Liver (tissue), 3 donors: ENCODE measurements around the gene TTLL3.

Experiments used
- EGR1 ChIP-seq, 2 donors: IDR thresholded peaks; 2 replicates each; pipeline ENCODE4 v1.6.1; 2016 to 2018; ENCODE audit warnings: antibody characterized with exemption in 2 of 2, low read depth in 2 of 2
- FOXA1 ChIP-seq: IDR thresholded peaks from 2 replicates; pipeline ENCODE4 v1.6.1; 2016; ENCODE audit warnings: antibody characterized with exemption
- HNF4A ChIP-seq, 2 donors: conservative IDR thresholded peaks; 2 replicates each; pipeline ENCODE4 v1.6.1; 2016; ENCODE audit warnings: antibody characterized with exemption in 2 of 2, mild to moderate bottlenecking in 2 of 2
- HNF4G ChIP-seq: IDR thresholded peaks from 2 replicates; pipeline ENCODE4 v1.6.1; 2016; ENCODE audit warnings: antibody characterized with exemption
- JUND ChIP-seq, 2 donors: IDR thresholded peaks; 2 replicates each; pipeline ENCODE4 v1.6.1; 2016; ENCODE audit warnings: antibody characterized with exemption in 2 of 2
- TAF1 ChIP-seq: conservative IDR thresholded peaks from 2 replicates; pipeline ENCODE4 v1.6.1; 2016; ENCODE audit warnings: antibody characterized with exemption, mild to moderate bottlenecking
- YY1 ChIP-seq: IDR thresholded peaks from 2 replicates; pipeline ENCODE4 v1.6.1; 2016; ENCODE audit warnings: antibody characterized with exemption, mild to moderate bottlenecking
- TF ChIP-seq, protein P1 (sequence below): fragments of 150-350 bp; IDR thresholded peaks from 2 replicates; pipeline ENCODE4 v1.5.1; 2017; ENCODE audit warnings: improper control_type of control experiment, low read depth, low read length; ENCODE audit not compliant: missing input control
- TF ChIP-seq, protein P2 (sequence below): IDR thresholded peaks from 2 replicates; pipeline ENCODE4 v1.6.1; 2016; ENCODE audit warnings: antibody characterized with exemption
- TF ChIP-seq, protein P3 (sequence below): IDR thresholded peaks from 2 replicates; pipeline ENCODE4 v1.6.1; 2016; ENCODE audit warnings: antibody characterized with exemption, mild to moderate bottlenecking
- TF ChIP-seq, protein P4 (sequence below): IDR thresholded peaks from 2 replicates; pipeline ENCODE4 v1.6.1; 2016; ENCODE audit warnings: antibody characterized with exemption
- donor health status: healthy.
- donor health status: healthy.

DNA sequence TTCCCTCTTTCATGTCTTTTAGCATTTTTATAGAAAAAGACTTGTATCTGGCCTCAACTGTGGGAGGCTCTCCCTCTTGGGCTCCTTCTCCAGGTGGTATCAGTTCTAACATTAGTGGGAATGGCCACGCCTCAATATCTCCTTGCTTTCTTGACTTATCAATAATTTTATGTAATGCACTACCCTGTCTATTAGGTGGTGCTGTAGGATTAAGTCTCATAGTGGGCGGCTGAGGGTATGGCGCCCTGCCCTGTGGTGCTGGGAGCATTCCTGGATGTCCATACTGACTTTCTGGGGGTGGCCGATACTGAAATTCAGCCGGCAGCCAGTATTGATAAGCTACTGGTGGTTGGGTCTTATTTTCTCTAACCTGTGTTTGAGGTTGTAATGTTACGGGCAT is 42.5 kb downstream of the TTLL3 start:
- TF ChIP-seq, protein P1, sequence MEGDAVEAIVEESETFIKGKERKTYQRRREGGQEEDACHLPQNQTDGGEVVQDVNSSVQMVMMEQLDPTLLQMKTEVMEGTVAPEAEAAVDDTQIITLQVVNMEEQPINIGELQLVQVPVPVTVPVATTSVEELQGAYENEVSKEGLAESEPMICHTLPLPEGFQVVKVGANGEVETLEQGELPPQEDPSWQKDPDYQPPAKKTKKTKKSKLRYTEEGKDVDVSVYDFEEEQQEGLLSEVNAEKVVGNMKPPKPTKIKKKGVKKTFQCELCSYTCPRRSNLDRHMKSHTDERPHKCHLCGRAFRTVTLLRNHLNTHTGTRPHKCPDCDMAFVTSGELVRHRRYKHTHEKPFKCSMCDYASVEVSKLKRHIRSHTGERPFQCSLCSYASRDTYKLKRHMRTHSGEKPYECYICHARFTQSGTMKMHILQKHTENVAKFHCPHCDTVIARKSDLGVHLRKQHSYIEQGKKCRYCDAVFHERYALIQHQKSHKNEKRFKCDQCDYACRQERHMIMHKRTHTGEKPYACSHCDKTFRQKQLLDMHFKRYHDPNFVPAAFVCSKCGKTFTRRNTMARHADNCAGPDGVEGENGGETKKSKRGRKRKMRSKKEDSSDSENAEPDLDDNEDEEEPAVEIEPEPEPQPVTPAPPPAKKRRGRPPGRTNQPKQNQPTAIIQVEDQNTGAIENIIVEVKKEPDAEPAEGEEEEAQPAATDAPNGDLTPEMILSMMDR: no peak
- TF ChIP-seq JUND (IDR thresholded peaks at IDR 0.05): no peak
- TF ChIP-seq, protein P2, sequence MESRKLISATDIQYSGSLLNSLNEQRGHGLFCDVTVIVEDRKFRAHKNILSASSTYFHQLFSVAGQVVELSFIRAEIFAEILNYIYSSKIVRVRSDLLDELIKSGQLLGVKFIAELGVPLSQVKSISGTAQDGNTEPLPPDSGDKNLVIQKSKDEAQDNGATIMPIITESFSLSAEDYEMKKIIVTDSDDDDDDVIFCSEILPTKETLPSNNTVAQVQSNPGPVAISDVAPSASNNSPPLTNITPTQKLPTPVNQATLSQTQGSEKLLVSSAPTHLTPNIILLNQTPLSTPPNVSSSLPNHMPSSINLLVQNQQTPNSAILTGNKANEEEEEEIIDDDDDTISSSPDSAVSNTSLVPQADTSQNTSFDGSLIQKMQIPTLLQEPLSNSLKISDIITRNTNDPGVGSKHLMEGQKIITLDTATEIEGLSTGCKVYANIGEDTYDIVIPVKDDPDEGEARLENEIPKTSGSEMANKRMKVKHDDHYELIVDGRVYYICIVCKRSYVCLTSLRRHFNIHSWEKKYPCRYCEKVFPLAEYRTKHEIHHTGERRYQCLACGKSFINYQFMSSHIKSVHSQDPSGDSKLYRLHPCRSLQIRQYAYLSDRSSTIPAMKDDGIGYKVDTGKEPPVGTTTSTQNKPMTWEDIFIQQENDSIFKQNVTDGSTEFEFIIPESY: no peak
- no peak for TF ChIP-seq YY1
- no peak for TF ChIP-seq FOXA1
- no peak for TF ChIP-seq TAF1
- no peak for TF ChIP-seq HNF4G
- TF ChIP-seq, protein P3, sequence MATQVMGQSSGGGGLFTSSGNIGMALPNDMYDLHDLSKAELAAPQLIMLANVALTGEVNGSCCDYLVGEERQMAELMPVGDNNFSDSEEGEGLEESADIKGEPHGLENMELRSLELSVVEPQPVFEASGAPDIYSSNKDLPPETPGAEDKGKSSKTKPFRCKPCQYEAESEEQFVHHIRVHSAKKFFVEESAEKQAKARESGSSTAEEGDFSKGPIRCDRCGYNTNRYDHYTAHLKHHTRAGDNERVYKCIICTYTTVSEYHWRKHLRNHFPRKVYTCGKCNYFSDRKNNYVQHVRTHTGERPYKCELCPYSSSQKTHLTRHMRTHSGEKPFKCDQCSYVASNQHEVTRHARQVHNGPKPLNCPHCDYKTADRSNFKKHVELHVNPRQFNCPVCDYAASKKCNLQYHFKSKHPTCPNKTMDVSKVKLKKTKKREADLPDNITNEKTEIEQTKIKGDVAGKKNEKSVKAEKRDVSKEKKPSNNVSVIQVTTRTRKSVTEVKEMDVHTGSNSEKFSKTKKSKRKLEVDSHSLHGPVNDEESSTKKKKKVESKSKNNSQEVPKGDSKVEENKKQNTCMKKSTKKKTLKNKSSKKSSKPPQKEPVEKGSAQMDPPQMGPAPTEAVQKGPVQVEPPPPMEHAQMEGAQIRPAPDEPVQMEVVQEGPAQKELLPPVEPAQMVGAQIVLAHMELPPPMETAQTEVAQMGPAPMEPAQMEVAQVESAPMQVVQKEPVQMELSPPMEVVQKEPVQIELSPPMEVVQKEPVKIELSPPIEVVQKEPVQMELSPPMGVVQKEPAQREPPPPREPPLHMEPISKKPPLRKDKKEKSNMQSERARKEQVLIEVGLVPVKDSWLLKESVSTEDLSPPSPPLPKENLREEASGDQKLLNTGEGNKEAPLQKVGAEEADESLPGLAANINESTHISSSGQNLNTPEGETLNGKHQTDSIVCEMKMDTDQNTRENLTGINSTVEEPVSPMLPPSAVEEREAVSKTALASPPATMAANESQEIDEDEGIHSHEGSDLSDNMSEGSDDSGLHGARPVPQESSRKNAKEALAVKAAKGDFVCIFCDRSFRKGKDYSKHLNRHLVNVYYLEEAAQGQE: no peak
- no peak for TF ChIP-seq HNF4A (conservative IDR thresholded peaks at IDR 0.05)
- no peak for TF ChIP-seq EGR1 (IDR thresholded peaks at IDR 0.05; ENCODE audit: low read depth in 2 of 2)
- TF ChIP-seq, protein P4, sequence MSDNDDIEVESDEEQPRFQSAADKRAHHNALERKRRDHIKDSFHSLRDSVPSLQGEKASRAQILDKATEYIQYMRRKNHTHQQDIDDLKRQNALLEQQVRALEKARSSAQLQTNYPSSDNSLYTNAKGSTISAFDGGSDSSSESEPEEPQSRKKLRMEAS: no peak
